GM12878 (cell line): Measurements from ENCODE around the gene TMEM170B.

ENCODE experiments used
- POLR2A ChIP-seq: IDR thresholded peaks from 2 replicates; pipeline ENCODE4 v1.6.1; 2011; ENCODE audit warnings: low read depth, mild to moderate bottlenecking, low read length
- POU2F2 ChIP-seq: IDR thresholded peaks from 3 replicates; pipeline ENCODE4 v1.6.1; 2011; ENCODE audit warnings: low read depth, mild to moderate bottlenecking, low read length, borderline replicate concordance

DNA sequence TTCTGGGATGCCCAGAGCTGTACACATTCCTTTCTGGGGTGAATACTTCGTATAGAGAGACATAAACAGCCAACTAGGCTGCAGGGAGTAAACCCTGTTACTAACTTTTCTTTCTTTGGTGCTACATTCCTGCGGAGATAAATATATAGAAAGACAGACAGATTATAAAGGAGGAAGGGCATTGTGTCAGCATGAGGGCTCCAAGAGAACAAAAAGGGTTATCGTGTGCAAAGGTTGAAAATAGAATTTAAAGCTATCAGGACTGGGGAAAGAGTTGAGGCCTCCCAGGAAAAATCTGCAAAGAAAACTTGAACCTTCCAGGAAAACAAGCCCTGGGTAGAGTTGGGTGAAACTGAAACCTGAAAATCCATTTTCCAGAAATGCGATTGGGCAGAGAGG is 68.0 kb downstream of the TMEM170B start:
- TF ChIP-seq POU2F2 (no peak), POLR2A (no peak)
